CD4-positive, alpha-beta T cell (primary cell): ENCODE results near the gene ZSCAN22. TPM values are rescaled to one million over a fixed set of nuclear protein-coding genes. Genes with fewer than 3 reads are reported as not detected.

ENCODE experiments used
- ATAC-seq: fragments of 200-7000 bp; cut with Tn5 transposase; one replicate; pipeline ENCODE4 v1.10.0; 2022; ENCODE audit warnings: mild to moderate bottlenecking; ENCODE audit not compliant: poor library complexity
- CTCF ChIA-PET: fragments of 350-600 bp; sonication (Branson Sonifier 250); formaldehyde crosslinking; loops from one replicate; lab custom pipeline; 2021; ENCODE audit warnings: antibody characterized with exemption, inconsistent platforms; lab: Charles Lee
- POLR2A ChIA-PET: fragments of 350-600 bp; sonication (Branson Sonifier 250); formaldehyde crosslinking; loops from one replicate; lab custom pipeline; 2021; ENCODE audit warnings: antibody characterized with exemption, inconsistent platforms; lab: Charles Lee
- DNase-seq, 14 experiments: peaks; one replicate each; pipeline ENCODE4 v3.0.0-alpha.2; 2013 to 2020; ENCODE audit warnings: mixed read lengths in 2 of 14
- H3K27ac ChIP-seq, 2 donors: one replicate each; pipeline versions ENCODE4 v1.5.1 to v1.7.0; 2013; ENCODE audit warnings: low read length in 2 of 2, low read depth in 1 of 2, mild to moderate bottlenecking in 1 of 2
- H3K27me3 ChIP-seq, 2 experiments: 1 replicate in 1 of 2; 2 replicates in 1 of 2; pipeline versions ENCODE4 v1.6.1 to v1.7.0; 2013; ENCODE audit warnings: low read length in 2 of 2, control low read depth in 1 of 2, mild to moderate bottlenecking in 1 of 2, moderate library complexity in 1 of 2; ENCODE audit not compliant: insufficient read depth in 2 of 2, control insufficient read depth in 1 of 2
- H3K36me3 ChIP-seq: one replicate; pipeline ENCODE4 v1.6.1; 2013; ENCODE audit warnings: low read length, control low read depth; ENCODE audit not compliant: insufficient read depth
- H3K4me1 ChIP-seq: one replicate; pipeline ENCODE4 v1.6.1; 2013; ENCODE audit warnings: low read length, control low read depth; ENCODE audit not compliant: insufficient read depth
- H3K4me3 ChIP-seq: one replicate; pipeline ENCODE4 v1.5.1; 2013; ENCODE audit warnings: mild to moderate bottlenecking, low read length, moderate library complexity
- H3K9me3 ChIP-seq, 2 experiments: 1 replicate in 1 of 2; 2 replicates in 1 of 2; pipeline versions ENCODE4 v1.6.1 to v1.7.0; 2013; ENCODE audit warnings: low read length in 2 of 2, mild to moderate bottlenecking in 2 of 2, control low read depth in 1 of 2, moderate library complexity in 1 of 2; ENCODE audit not compliant: control insufficient read depth in 1 of 2, insufficient read depth in 1 of 2
- H3K27ac Mint-ChIP-seq: one replicate; pipeline ENCODE4 v1.8.0; 2020; ENCODE audit warnings: mixed read lengths
- H3K27me3 Mint-ChIP-seq: one replicate; pipeline ENCODE4 v1.8.0; 2021; ENCODE audit warnings: mixed read lengths
- H3K36me3 Mint-ChIP-seq: one replicate; pipeline ENCODE4 v1.8.0; 2021; ENCODE audit warnings: low read depth, mixed read lengths
- H3K4me1 Mint-ChIP-seq: one replicate; pipeline ENCODE4 v1.8.0; 2021; ENCODE audit warnings: low read depth, mixed read lengths
- H3K4me3 Mint-ChIP-seq: one replicate; pipeline ENCODE4 v1.8.0; 2020; ENCODE audit warnings: mild to moderate bottlenecking, mixed read lengths
- H3K9me3 Mint-ChIP-seq: one replicate; pipeline ENCODE4 v1.8.0; 2020; ENCODE audit warnings: mixed read lengths
- intact Hi-C, 2 experiments: fragments of 100-400 bp; cut with DNase I in 1 of 2; cut with micrococcal nuclease in 1 of 2; formaldehyde crosslinking; loops; one replicate each; pipeline versions ENCODE4 v1.15.1 to v1.9.0; 2023 to 2025; cut with DNase I, micrococcal nuclease
- total RNA-seq, 174 experiments: library from RNA in 2 of 174; stranded (reverse) in 2 of 174; gene quantifications; one replicate each; pipeline ENCODE4 v1.2.3 and lab custom pipeline; 2021 to 2026
- TF ChIP-seq, protein P1 (sequence below): fragments of 200-600 bp; IDR thresholded peaks from one replicate; pipeline ENCODE4 v1.8.0; 2022; ENCODE audit warnings: antibody characterized with exemption, mild to moderate bottlenecking

Gene ZSCAN22
- total RNA-seq, 2 experiments from 2014 or later, result 0.77 to 0.81 TPM

DNA sequence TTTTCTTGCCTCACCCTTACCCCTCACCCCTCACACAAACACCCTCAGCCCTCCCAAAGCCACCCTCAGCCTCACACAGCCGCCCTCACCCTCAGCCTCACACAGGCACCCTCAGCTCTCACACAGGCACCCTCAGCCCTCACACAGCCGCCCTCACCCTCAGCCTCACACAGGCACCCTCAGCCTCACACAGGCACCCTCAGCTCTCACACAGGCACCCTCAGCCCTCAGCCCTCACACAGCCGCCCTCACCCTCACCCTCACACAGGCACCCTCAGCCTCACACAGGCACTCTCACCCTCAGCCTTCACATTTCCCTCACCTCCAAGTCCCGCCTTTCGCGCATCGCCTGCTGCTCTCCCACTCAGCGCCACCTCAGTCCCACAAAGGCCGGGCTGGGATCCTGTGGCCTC is 287 bp upstream of the ZSCAN22 start:
- no peak for DNase-seq
- no peaks in the 10 kb centered on the region for H3K9me3 Mint-ChIP-seq
- Histone ChIP-seq H3K27ac (peak overlapping the region; percentile 65), H3K27me3 (no peaks in the 10 kb centered on the region), H3K4me3 (peak overlapping the region; percentile 86), H3K4me1 (peaks cover 22% of the 10 kb centered on the region), H3K36me3 (no peaks in the 10 kb centered on the region), H3K9me3 (no peaks in the 10 kb centered on the region)
- ATAC-seq, result peak; percentile 38
- H3K27ac Mint-ChIP-seq, result no peak overlapping the region
- intact Hi-C loops, result loop anchor here (1.0 to 10.0 kb wide), 7 partner anchors 21 to 512 kb away; partner anchors contain the start of genes ERVK3-1 (in 1 of the 2), ZBTB45 (in 1 of the 2), ZNF446 (in 1 of the 2) and ZNF497 (in 1 of the 2)
- H3K27me3 Mint-ChIP-seq, result no peaks in the 10 kb centered on the region
- TF ChIP-seq, protein P1, sequence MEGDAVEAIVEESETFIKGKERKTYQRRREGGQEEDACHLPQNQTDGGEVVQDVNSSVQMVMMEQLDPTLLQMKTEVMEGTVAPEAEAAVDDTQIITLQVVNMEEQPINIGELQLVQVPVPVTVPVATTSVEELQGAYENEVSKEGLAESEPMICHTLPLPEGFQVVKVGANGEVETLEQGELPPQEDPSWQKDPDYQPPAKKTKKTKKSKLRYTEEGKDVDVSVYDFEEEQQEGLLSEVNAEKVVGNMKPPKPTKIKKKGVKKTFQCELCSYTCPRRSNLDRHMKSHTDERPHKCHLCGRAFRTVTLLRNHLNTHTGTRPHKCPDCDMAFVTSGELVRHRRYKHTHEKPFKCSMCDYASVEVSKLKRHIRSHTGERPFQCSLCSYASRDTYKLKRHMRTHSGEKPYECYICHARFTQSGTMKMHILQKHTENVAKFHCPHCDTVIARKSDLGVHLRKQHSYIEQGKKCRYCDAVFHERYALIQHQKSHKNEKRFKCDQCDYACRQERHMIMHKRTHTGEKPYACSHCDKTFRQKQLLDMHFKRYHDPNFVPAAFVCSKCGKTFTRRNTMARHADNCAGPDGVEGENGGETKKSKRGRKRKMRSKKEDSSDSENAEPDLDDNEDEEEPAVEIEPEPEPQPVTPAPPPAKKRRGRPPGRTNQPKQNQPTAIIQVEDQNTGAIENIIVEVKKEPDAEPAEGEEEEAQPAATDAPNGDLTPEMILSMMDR, result no peak
- ChIA-PET POLR2A (interaction anchor here (0.7 to 1.6 kb wide), 11 partner anchors 10 to 599 kb away, joined by 3 to 16 read pairs (median 3); partner anchors contain the start of genes ERVK3-1, RPS5, ZNF132 and ZNF274), CTCF (interaction anchor here (1.0 to 1.5 kb wide), 2 partner anchors 188 to 193 kb away, joined by 4 to 5 read pairs; partner anchors contain the start of gene ZBTB45)
- peaks cover 4% of the 10 kb centered on the region for H3K4me1 Mint-ChIP-seq
- H3K4me3 Mint-ChIP-seq, result no peak overlapping the region
- H3K36me3 Mint-ChIP-seq, result peaks cover 6% of the 10 kb centered on the region

DNA sequence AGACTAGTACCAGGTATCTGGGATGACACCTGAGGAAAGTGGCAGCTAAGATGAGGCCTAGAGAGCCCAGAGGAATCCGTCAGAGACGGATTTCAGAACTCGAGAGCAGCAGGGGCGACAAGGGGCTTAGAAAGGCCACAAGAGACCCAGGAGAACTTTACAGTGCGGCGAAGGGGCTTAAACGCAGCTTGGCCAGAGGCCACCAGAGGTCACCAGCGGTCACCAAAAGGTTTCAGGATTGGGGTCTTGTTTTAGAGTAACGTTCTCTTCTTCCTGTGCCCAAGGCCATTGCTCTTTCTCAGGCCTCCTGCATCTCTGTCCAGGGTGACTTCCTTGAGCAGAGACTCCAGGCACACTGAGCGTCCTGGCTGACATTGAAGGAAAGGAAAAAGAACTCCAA is 2.2 kb downstream of the ZSCAN22 start:
- H3K27me3 ChIP-seq, result no peaks in the 10 kb centered on the region
- TF ChIP-seq, protein P1, result no peak
- Mint-ChIP-seq H3K4me3 (no peak overlapping the region), H3K9me3 (no peaks in the 10 kb centered on the region), H3K36me3 (peaks cover under 1% of the 10 kb centered on the region), H3K27me3 (no peaks in the 10 kb centered on the region), H3K4me1 (peaks cover 4% of the 10 kb centered on the region), H3K27ac (no peak overlapping the region)
- H3K36me3 ChIP-seq, result no peaks in the 10 kb centered on the region
- H3K27ac ChIP-seq, result no peak overlapping the region
- ChIA-PET POLR2A (no interaction called here), CTCF (interaction anchor here (0.8 kb wide), 1 partner anchor 185 kb away, joined by 3 read pairs; no protein-coding TSS in a partner anchor)
- H3K4me1 ChIP-seq, result peaks cover 22% of the 10 kb centered on the region
- no peaks in the 10 kb centered on the region for H3K9me3 ChIP-seq
- DNase-seq (peak in 1 of 14 experiments; percentile 37), ATAC-seq (no peak)
- intact Hi-C loops, result loop anchor here in 1 of 2 experiments (5.0 to 10.0 kb wide), 3 partner anchors 148 to 514 kb away; partner anchors contain the start of genes ZBTB45, ZNF446 and ZNF552
- H3K4me3 ChIP-seq, result no peak overlapping the region

DNA sequence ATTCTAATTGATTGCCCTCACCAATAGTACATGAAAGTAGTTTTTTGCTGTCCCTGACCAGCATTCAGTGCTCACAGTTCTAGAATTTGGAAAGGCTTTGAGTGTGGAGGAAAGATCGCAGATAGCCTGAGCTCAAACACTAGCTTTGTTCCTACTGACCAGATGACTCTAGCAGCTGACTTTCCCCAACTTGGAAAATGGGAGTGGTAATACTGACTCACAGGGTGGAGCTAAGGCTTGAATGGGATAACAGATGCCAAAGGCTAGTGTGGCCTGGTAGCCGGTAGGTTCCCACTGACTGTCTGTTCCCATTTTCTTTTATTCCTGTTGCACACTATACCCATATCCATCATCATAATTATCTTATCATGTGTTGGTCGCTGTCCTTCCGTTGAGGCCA is 3.7 kb downstream of the ZSCAN22 start:
- no peak overlapping the region for H3K4me3 ChIP-seq
- no peak overlapping the region for H3K27ac ChIP-seq
- peaks cover 14% of the 10 kb centered on the region for H3K36me3 Mint-ChIP-seq
- H3K9me3 Mint-ChIP-seq, result no peaks in the 10 kb centered on the region
- H3K27me3 ChIP-seq, result no peaks in the 10 kb centered on the region
- H3K9me3 ChIP-seq, result no peaks in the 10 kb centered on the region
- ChIA-PET CTCF (interaction anchor here (0.5 kb wide), 1 partner anchor 336 kb away, joined by 3 read pairs; no protein-coding TSS in a partner anchor), POLR2A (interaction anchor here (0.8 kb wide), 1 partner anchor 189 kb away, joined by 3 read pairs; the partner anchor contains the start of gene ZBTB45)
- H3K27ac Mint-ChIP-seq, result no peak overlapping the region
- no peaks in the 10 kb centered on the region for H3K27me3 Mint-ChIP-seq
- H3K4me1 ChIP-seq, result peaks cover 22% of the 10 kb centered on the region
- DNase-seq (no peak), ATAC-seq (no peak)
- H3K36me3 ChIP-seq, result peaks cover 8% of the 10 kb centered on the region
- H3K4me3 Mint-ChIP-seq, result peak overlapping the region; percentile 30
- intact Hi-C loops, result no loop called here
- TF ChIP-seq, protein P1, result no peak
- peaks cover 4% of the 10 kb centered on the region for H3K4me1 Mint-ChIP-seq
